ENCODE results near the gene TRIM26.

GRCh38 chr6:30227242-30227722, 14.1 kb upstream of the TRIM26 start:
- TF ChIP-seq EZH2 (IDR thresholded peaks at IDR 0.05) (no peak), POLR2AphosphoS5 (IDR thresholded peaks at IDR 0.05; ENCODE audit: borderline replicate concordance, low read depth, low read length) (no peak), FOXP2 (optimal IDR thresholded peaks at IDR 0.05; ENCODE audit: control extremely low read depth, extremely low read length, insufficient read depth) (no peak)
